MCF 10A (cell line): ENCODE data around the gene TSFM. TPM values are rescaled to one million over a fixed set of nuclear protein-coding genes. Genes with fewer than 3 reads are reported as not detected.

ENCODE experiments used
- BruUV-seq: library from RNA; stranded (reverse); fragments of 400-500 nt; replicated peaks from 2 replicates; lab custom pipeline; 2021; lab: Mats Ljungman, UMichigan
- CTCF ChIA-PET: fragments of 300-600 bp; sonication (Branson Sonifier 250); formaldehyde crosslinking; extraction: SDS; loops from one replicate; lab custom pipeline; 2021; ENCODE audit warnings: antibody characterized with exemption, inconsistent platforms; lab: Yijun Ruan, JAX
- POLR2A ChIA-PET: fragments of 300-600, 350-650 bp; sonication (Branson Sonifier 250); formaldehyde crosslinking; extraction: SDS; loops from one replicate; lab custom pipeline; 2020; ENCODE audit warnings: antibody characterized with exemption, inconsistent platforms; lab: Yijun Ruan, JAX
- DNase-seq: peaks from one replicate; pipeline ENCODE4 v3.0.0-alpha.2; 2018; ENCODE audit not compliant: unreplicated experiment
- H3K27ac Mint-ChIP-seq: one replicate; pipeline ENCODE4 v1.8.0; 2022; ENCODE audit warnings: mild to moderate bottlenecking, low read depth, mixed read lengths; ENCODE audit not compliant: unreplicated experiment
- H3K27me3 Mint-ChIP-seq: one replicate; pipeline ENCODE4 v1.8.0; 2022; ENCODE audit warnings: mixed read lengths; ENCODE audit not compliant: insufficient read depth, unreplicated experiment
- H3K36me3 Mint-ChIP-seq: one replicate; pipeline ENCODE4 v1.8.0; 2022; ENCODE audit warnings: mild to moderate bottlenecking, moderate library complexity, mixed read lengths; ENCODE audit not compliant: insufficient read depth, unreplicated experiment
- H3K4me1 Mint-ChIP-seq: one replicate; pipeline ENCODE4 v1.8.0; 2022; ENCODE audit warnings: mixed read lengths; ENCODE audit not compliant: insufficient read depth, unreplicated experiment
- H3K4me3 Mint-ChIP-seq: one replicate; pipeline ENCODE4 v1.8.0; 2022; ENCODE audit warnings: mild to moderate bottlenecking, moderate library complexity, mixed read lengths; ENCODE audit not compliant: unreplicated experiment
- H3K9me3 Mint-ChIP-seq: one replicate; pipeline ENCODE4 v1.8.0; 2022; ENCODE audit warnings: mixed read lengths; ENCODE audit not compliant: unreplicated experiment
- CTCF ChIP-seq: fragments of 200-600 bp; IDR thresholded peaks from one replicate; pipeline ENCODE4 v1.8.0; 2022; ENCODE audit warnings: antibody characterized with exemption, mild to moderate bottlenecking; ENCODE audit not compliant: unreplicated experiment
- intact Hi-C: fragments of 100-400 bp; cut with micrococcal nuclease; formaldehyde crosslinking; loops from 2 replicates; pipeline ENCODE4 v1.14.1; 2022
- total RNA-seq: library from RNA; stranded (reverse); gene quantifications from 2 replicates; pipeline ENCODE4 v1.2.3, GENCODE V29; 2022

TSFM gene
- total RNA-seq, 1 experiment from 2014 or later: 32.6 TPM

DNA sequence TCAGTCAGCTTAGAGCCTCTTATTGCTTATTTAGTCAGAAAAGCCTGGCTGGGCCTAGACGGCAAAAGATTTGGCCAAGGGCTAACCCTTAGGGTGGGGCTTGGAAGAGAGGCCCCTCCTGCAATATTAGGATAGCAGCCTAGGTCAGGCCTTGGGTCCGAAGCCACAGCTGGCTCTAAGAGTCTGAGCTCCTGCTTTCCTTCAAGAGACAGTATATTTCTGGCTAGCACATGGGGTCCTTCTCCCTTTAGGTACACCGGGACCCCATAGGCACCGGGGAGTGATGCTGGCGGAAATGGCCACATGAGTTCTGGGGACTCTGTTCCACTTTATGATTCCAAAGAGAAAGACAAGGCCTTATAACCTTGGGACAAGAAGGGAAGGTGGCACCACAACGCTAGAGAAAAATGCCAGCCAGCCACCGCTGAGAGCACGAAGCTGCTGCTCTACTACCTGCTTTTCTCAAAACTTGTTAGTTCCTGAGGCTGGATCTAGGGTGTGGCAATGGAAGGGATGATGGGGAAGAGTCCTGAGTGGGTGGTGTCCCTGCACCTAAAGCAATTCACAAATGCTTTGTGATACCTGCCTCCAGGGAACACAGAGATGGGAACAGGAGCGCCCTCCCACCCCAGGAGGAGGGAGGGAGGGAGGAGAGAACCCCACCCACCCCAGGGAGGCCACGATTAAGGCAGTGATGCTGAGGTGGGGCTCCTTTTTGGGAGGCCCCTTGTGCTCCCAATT is 39.1 kb downstream of the TSFM start:
- BruUV-seq: no TSS peak
- Mint-ChIP-seq H3K4me1 (no peaks in the 10 kb centered on the region), H3K9me3 (no peaks in the 10 kb centered on the region), H3K36me3 (peaks cover 77% of the 10 kb centered on the region), H3K27me3 (no peaks in the 10 kb centered on the region), H3K4me3 (no peak overlapping the region), H3K27ac (no peak overlapping the region)
- no peak for DNase-seq
- ChIA-PET CTCF (interaction anchor here (0.8 to 1.8 kb wide), 3 partner anchors 10 to 75 kb away, joined by 3 to 7 read pairs (median 4); no protein-coding TSS in a partner anchor), POLR2A (interaction anchor here (1.2 kb wide), 1 partner anchor 11 kb away, joined by 3 read pairs; no protein-coding TSS in a partner anchor)
- intact Hi-C loops: no loop called here
- TF ChIP-seq CTCF: no peak

DNA sequence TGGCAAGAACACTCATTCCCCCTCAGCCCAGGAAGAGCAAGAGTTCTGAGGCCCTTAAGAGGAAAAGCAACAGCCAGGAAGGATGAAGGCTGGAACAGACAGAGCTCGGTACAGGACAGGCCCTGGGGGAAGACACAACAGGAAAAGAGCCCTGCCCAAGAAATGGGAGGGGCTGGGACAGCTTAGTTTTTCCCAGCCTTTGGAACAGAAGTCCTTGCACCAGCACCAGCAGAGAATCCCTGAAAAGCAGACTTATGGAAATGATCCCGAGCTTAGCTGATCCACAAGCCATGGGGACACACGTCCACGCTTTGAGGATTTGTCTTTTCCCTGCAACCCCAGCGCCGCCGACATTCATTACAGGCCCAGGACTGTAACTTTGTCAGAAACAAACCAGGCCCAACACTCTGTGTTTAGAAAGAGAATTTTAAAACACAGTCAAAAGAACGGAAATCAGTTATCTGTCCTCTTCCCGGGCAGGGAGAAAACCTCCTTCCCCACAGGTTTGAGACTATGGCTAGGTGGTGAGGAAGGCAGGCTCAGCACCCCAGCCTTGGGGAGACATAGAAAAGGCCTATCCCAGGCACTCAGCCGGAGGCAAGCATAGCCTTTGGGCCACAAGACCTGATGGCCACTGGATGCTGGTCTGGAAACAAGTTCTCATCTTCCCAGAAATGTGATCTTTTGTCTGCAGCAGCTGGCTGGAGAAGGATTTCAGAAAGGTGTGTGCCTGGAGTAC is 40.0 kb downstream of the TSFM start:
- Mint-ChIP-seq H3K36me3 (peaks cover 86% of the 10 kb centered on the region), H3K27ac (no peak overlapping the region), H3K4me3 (no peak overlapping the region), H3K4me1 (no peaks in the 10 kb centered on the region), H3K27me3 (no peaks in the 10 kb centered on the region), H3K9me3 (no peaks in the 10 kb centered on the region)
- ChIA-PET CTCF (interaction anchor here (0.8 to 1.8 kb wide), 6 partner anchors 9 to 83 kb away, joined by 3 to 7 read pairs (median 6); no protein-coding TSS in a partner anchor), POLR2A (no interaction called here)
- BruUV-seq: TSS peak; percentile 2
- DNase-seq: no peak
- intact Hi-C loops: no loop called here
- TF ChIP-seq CTCF: no peak

GRCh38 chr12:57823131-57823907 is 40.7 kb downstream of the TSFM start:
- intact Hi-C loops: no loop called here
- POLR2A ChIA-PET: interaction anchor here (0.6 to 1.1 kb wide), 2 partner anchors 57 to 695 kb away, joined by 3 read pairs; no protein-coding TSS in a partner anchor
- Mint-ChIP-seq H3K27ac (no peak overlapping the region), H3K9me3 (no peaks in the 10 kb centered on the region), H3K4me1 (no peaks in the 10 kb centered on the region), H3K36me3 (peaks cover 94% of the 10 kb centered on the region), H3K27me3 (no peaks in the 10 kb centered on the region), H3K4me3 (no peak overlapping the region)
- CTCF ChIA-PET: interaction anchor here (0.9 to 1.8 kb wide), 5 partner anchors 9 to 82 kb away, joined by 3 to 7 read pairs (median 6); no protein-coding TSS in a partner anchor
- BruUV-seq: no TSS peak
- TF ChIP-seq CTCF: no peak
- no peak for DNase-seq
